Heart left ventricle (tissue), 16 donors: ENCODE results near the gene SLC25A13. TPM values are rescaled to one million over a fixed set of nuclear protein-coding genes. Genes with fewer than 3 reads are reported as not detected.
"Not testable (repeated sequence)": the region's sequence is repeated elsewhere in the genome, so short reads cannot be mapped to it uniquely, and the experiment has no call there.

ENCODE experiments used
- ATAC-seq, 4 donors: fragments of 200-7000 bp; cut with Tn5 transposase; one replicate each; pipeline ENCODE4 v1.9.1; 2020 to 2022; ENCODE audit warnings: moderate library complexity in 4 of 4, mild to moderate bottlenecking in 3 of 4, moderate number of reproducible peaks in 1 of 4
- DNase-seq, 5 donors: peaks; one replicate each; pipeline ENCODE4 v3.0.0-alpha.2; 2020
- H3K27ac ChIP-seq, 12 donors: fragments of 200-600 bp; sonication (generic) in 4 of 12; one replicate each; pipeline versions ENCODE4 v1.5.0 to v1.8.0; 2016 to 2022; ENCODE audit warnings: mild to moderate bottlenecking in 2 of 12
- H3K27me3 ChIP-seq, 9 donors: fragments of 200-600 bp; sonication (generic) in 2 of 9; one replicate each; pipeline versions ENCODE4 v1.5.1 to v1.8.0; 2016 to 2022; ENCODE audit warnings: mild to moderate bottlenecking in 3 of 9
- H3K36me3 ChIP-seq, 9 donors: fragments of 200-600 bp; sonication (generic) in 2 of 9; one replicate each; pipeline versions ENCODE4 v1.5.0 to v1.8.0; 2018 to 2022; ENCODE audit warnings: mild to moderate bottlenecking in 2 of 9
- H3K4me1 ChIP-seq, 12 donors: fragments of 200-600 bp; sonication (generic) in 4 of 12; one replicate each; pipeline versions ENCODE4 v1.5.0 to v1.8.0; 2016 to 2022; ENCODE audit warnings: mild to moderate bottlenecking in 3 of 12
- H3K4me3 ChIP-seq, 12 donors: fragments of 200-600 bp; sonication (generic) in 4 of 12; one replicate each; pipeline versions ENCODE4 v1.5.0 to v1.8.0; 2017 to 2022; ENCODE audit warnings: mild to moderate bottlenecking in 9 of 12, moderate library complexity in 4 of 12
- H3K9me3 ChIP-seq, 12 donors: fragments of 200-600 bp; sonication (generic) in 4 of 12; one replicate each; pipeline versions ENCODE4 v1.5.0 to v1.8.0; 2016 to 2022; ENCODE audit warnings: mild to moderate bottlenecking in 1 of 12
- POLR2A ChIP-seq, 2 donors: fragments of 450-650 bp; IDR thresholded peaks; one replicate each; pipeline ENCODE4 v1.6.1; 2017; ENCODE audit warnings: antibody characterized with exemption in 2 of 2, mild to moderate bottlenecking in 2 of 2, moderate library complexity in 2 of 2
- WGBS, 4 donors: extraction: QIAGEN DNeasy Blood & Tissue Kit in 2 of 4; methylation state at CpG; one replicate each; pipeline versions ENCODE4 v1.1.5 to v1.1.7; 2013 to 2018; 5-methylcytosine and 5-hydroxymethylcytosine counted together
- intact Hi-C, 10 donors: fragments of 100-400 bp; cut with DNase I; formaldehyde crosslinking; loops; one replicate each; pipeline versions ENCODE4 v1.11.1 to v1.14.2; 2022
- polyA plus RNA-seq, 2 donors: library from polyadenylated mRNA; stranded (reverse); fragments of 200-250 nt; gene quantifications; one replicate each; pipeline ENCODE4 v1.2.3, GENCODE V29; 2013
- total RNA-seq, 9 donors: library from RNA; depleted of rRNA in 2 of 9; stranded (reverse); fragments of >200 nt in 2 of 9; fragmentation: NEBNext Ultra II Directional in 3 of 9; extraction: Animal tissue kit (Norgen Biotek cat#: 25700) in 3 of 9; gene quantifications; one replicate each; pipeline versions ENCODE4 v1.1.0 to v1.2.4, GENCODE V29; 2016 to 2023
- TF ChIP-seq, protein P1 (sequence below), 12 donors: fragments of 200-600 bp; sonication (generic) in 4 of 12; IDR thresholded peaks; one replicate each; pipeline versions ENCODE4 v1.5.0 to v1.8.0; 2018 to 2022; ENCODE audit warnings: antibody characterized with exemption in 12 of 12, mild to moderate bottlenecking in 5 of 12
- donor health status: ischemic (EF 13 %, LVEDD 7.1; RV severe dilation, severe dysfunction).
- donor health status: healthy with polysubstance abuse.
- donor health status: DM: no; HTN: yes; CAD: no.
- donor health status: DM: no; HTN: no; CAD: no.
- donor health status: ischemic (EF 25% LVEDD 6.9; RV normal size, moderate dysfunction).
- donor health status: ischemic (EF 25% LVEDD 5.7; RV mildly dilated, moderate dysfunction).
- donor health status: healthy.
- donor health status: DM: yes; HTN: yes; CAD: no.
- donor health status: ischemic (EF 35%, LVEDD 5.7; RV mildly dilated, moderate dysfunction).
- donor health status: nonischemic (EF 11% LVEDD 7.7; RV severe dilation, severe dysfunction).
- donor health status: DM: yes; HTN: yes; CAD: no.
- donor health status: PGD.
- donor health status: ischemic (EF 29% LVEDD 5.4; RV normal size, mild dysfunction).
- donor health status: nonischemic (EF 23%, LVEDD 6.1; RV moderate dilation, normal function).

The SLC25A13 gene
- total and polyA plus RNA-seq, 11 donors, result 3.7 to 17.9 (median 11.4) TPM

DNA sequence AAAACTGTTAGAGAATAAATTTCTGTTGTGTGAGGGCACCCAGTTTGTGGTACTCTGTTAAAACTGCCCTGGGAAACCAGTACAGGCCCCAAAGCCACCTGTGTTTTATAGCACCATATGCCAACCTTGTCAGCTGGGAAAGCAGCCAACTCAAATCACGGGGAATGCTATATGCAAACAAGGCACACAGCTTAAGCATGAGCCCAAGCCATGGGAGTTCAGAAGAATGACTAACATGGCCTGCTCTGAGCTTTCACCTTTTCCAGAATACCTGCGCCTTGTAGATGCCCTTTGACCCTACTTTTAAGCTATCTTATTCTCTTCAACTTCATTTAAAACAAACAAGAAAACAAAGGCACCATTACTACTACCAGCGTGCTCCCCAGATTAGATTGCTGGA, 5.5 kb upstream of the SLC25A13 start:
- ATAC-seq (no peak), DNase-seq (no peak)
- H3K27me3 ChIP-seq, result no peaks in the 10 kb centered on the region
- intact Hi-C loops, result loop anchor here in 5 of 10 donors (10.0 kb wide), 4 partner anchors 73 to 377 kb away; partner anchors contain the start of gene SEM1 (in 3 of the 5)
- 53 to 68% (median 60%) methylated on average over 3 of the region's 3 CpGs for WGBS, 4 donors
- peaks cover 0 to 14% (median under 1%) of the 10 kb centered on the region in 12 donors for H3K4me1 ChIP-seq
- no peaks in the 10 kb centered on the region for H3K36me3 ChIP-seq
- no peak overlapping the region for H3K4me3 ChIP-seq
- H3K27ac ChIP-seq, result no peak overlapping the region
- TF ChIP-seq POLR2A (IDR thresholded peaks at IDR 0.05), result no peak
- TF ChIP-seq, protein P1, sequence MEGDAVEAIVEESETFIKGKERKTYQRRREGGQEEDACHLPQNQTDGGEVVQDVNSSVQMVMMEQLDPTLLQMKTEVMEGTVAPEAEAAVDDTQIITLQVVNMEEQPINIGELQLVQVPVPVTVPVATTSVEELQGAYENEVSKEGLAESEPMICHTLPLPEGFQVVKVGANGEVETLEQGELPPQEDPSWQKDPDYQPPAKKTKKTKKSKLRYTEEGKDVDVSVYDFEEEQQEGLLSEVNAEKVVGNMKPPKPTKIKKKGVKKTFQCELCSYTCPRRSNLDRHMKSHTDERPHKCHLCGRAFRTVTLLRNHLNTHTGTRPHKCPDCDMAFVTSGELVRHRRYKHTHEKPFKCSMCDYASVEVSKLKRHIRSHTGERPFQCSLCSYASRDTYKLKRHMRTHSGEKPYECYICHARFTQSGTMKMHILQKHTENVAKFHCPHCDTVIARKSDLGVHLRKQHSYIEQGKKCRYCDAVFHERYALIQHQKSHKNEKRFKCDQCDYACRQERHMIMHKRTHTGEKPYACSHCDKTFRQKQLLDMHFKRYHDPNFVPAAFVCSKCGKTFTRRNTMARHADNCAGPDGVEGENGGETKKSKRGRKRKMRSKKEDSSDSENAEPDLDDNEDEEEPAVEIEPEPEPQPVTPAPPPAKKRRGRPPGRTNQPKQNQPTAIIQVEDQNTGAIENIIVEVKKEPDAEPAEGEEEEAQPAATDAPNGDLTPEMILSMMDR (IDR thresholded peaks at IDR 0.05), result no peak
- no peaks in the 10 kb centered on the region for H3K9me3 ChIP-seq

DNA sequence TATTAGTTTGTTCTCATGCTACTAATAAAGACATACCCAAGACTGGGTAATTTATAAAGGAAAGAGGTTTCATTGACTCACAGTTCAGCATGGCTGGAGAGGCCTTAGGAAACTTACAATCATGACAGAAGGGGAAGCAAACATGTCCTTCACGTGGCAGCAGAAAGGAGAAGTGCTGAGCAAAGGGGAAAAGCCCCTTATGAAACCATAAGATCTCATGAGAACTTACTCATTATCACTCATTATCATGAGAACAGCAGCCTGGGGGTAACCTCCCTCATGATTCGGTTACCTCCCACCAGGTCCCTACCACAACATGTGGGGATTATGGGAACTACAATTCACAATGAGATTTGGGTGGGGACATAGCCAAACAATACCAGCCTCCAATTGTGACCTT, 4.9 kb upstream of the SLC25A13 start:
- H3K36me3 ChIP-seq, DNase-seq, H3K27ac ChIP-seq, ATAC-seq, H3K4me3 ChIP-seq, H3K27me3 ChIP-seq, H3K9me3 ChIP-seq: not testable (repeated sequence)
- peaks cover 0 to 17% (median 4%) of the 10 kb centered on the region in 12 donors for H3K4me1 ChIP-seq
- intact Hi-C loops, result loop anchor here in 5 of 10 donors (10.0 kb wide), 4 partner anchors 72 to 378 kb away; partner anchors contain the start of gene SEM1 (in 3 of the 5)
- WGBS, 4 donors, result 44 to 93% (median 49%) methylated on average over 2 of the region's 2 CpGs

DNA sequence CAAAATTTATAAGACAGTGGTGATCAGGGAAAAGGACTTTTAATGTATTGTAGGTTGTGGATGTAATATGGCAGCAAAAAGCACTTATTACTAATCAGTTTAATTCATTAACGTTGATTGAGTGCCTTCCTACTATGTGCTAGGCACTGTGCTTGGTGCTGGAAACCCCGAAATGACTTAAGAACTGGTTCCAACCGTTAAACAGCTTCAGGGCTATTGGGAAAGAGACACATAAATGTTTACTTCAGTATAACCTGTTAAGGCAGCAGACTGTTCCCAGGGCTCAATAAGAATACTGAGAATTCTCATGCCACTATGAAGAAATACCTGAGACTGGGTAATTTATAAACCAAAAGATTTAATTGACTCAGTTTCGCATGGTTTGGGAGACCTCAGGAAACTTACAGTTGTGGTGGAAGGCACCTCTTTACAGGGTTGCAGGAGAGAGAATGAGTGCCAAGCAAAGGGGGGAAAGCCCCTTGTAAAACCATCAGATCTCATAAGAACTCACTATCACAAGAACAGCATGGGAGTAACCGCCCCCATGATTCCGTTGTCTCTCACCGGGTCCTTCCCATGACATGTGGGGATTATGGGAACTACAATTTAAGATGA, 1.1 kb upstream of the SLC25A13 start:
- TF ChIP-seq, protein P1 (IDR thresholded peaks at IDR 0.05), result no peak
- no peak for TF ChIP-seq POLR2A (IDR thresholded peaks at IDR 0.05)
- Histone ChIP-seq H3K27me3 (no peaks in the 10 kb centered on the region), H3K4me3 (no peak overlapping the region), H3K9me3 (no peaks in the 10 kb centered on the region), H3K36me3 (no peaks in the 10 kb centered on the region), H3K27ac (peak overlapping the region in 2 of 12 donors; percentile 93 to 99), H3K4me1 (peaks cover 6 to 40% (median 30%) of the 10 kb centered on the region in 12 donors)
- intact Hi-C loops, result loop anchor here in 6 of 10 donors (5.0 to 10.0 kb wide), 6 partner anchors 68 to 384 kb away; partner anchors contain the start of gene SEM1 (in 4 of the 6)
- DNase-seq (no peak), ATAC-seq (no peak)
- 93 to 94% (median 94%) methylated on average over 7 of the region's 7 CpGs for WGBS, 4 donors

DNA sequence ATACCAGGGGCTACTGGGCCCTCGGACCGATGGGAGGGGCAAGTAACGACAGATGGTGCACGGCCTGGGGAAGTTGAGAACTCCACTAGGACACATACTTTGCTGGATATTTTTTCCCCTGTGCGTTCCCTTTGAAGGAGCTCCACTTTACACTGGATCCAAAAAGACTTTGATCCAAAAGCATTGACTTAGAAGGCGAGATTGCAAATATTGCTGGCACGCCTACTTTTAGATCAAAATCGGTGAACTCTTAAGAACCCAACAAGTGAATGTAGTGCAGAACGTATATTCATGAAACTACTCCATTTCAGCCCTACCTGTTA, 436 bp upstream of the SLC25A13 start:
- ATAC-seq (no peak), DNase-seq (no peak)
- Histone ChIP-seq H3K9me3 (no peaks in the 10 kb centered on the region), H3K4me1 (peaks cover 6 to 38% (median 29%) of the 10 kb centered on the region in 12 donors), H3K36me3 (no peaks in the 10 kb centered on the region), H3K4me3 (peak overlapping the region; percentile 59 to 100 (median 96)), H3K27ac (peak overlapping the region; percentile 90 to 99 (median 98)), H3K27me3 (no peaks in the 10 kb centered on the region)
- intact Hi-C loops, result loop anchor here in 6 of 10 donors (5.0 to 10.0 kb wide), 6 partner anchors 68 to 385 kb away; partner anchors contain the start of gene SEM1 (in 4 of the 6)
- WGBS, 4 donors, result 35 to 39% (median 36%) methylated on average over 9 of the region's 9 CpGs
- TF ChIP-seq, protein P1 (IDR thresholded peaks at IDR 0.05), result no peak
- no peak for TF ChIP-seq POLR2A (IDR thresholded peaks at IDR 0.05)
